ENCODE results near the gene MRPS22.
A peak's percentile ranks its signal among the peaks of the same experiment; 100 is the strongest.
"Not testable (repeated sequence)": the region's sequence is repeated elsewhere in the genome, so short reads cannot be mapped to it uniquely, and the experiment has no call there.

MRPS22 gene

GRCh38 chr3:139312959-139313358, 30.9 kb upstream of the MRPS22 start:
- DNase-seq = no peak

- DNase-seq = no peak
Measured at GRCh38 chr3:139313921-139314320, 29.9 kb upstream of the MRPS22 start.

GRCh38 chr3:139317215-139317614, 26.6 kb upstream of the MRPS22 start:
- DNase-seq = no peak

GRCh38 chr3:139317660-139318430, 26.0 kb upstream of the MRPS22 start:
- DNase-seq = no peak

GRCh38 chr3:139318431-139318816, 25.4 kb upstream of the MRPS22 start:
- no peak for DNase-seq

GRCh38 chr3:139318826-139319225, 25.0 kb upstream of the MRPS22 start:
- DNase-seq = no peak

GRCh38 chr3:139319428-139320402, 24.1 kb upstream of the MRPS22 start:
- DNase-seq = no peak

- DNase-seq = no peak
Measured at GRCh38 chr3:139320551-139321309, 23.1 kb upstream of the MRPS22 start.

- DNase-seq = no peak
Measured at GRCh38 chr3:139322346-139322745, 21.5 kb upstream of the MRPS22 start.

GRCh38 chr3:139323146-139323545, 20.7 kb upstream of the MRPS22 start:
- DNase-seq = no peak

- no peak for DNase-seq
Measured at GRCh38 chr3:139324456-139324855, 19.4 kb upstream of the MRPS22 start.

- no peak for DNase-seq
Measured at GRCh38 chr3:139325551-139325950, 18.3 kb upstream of the MRPS22 start.

GRCh38 chr3:139326131-139326530, 17.7 kb upstream of the MRPS22 start:
- no peak for DNase-seq

- DNase-seq = no peak
Measured at GRCh38 chr3:139326707-139327106, 17.1 kb upstream of the MRPS22 start.

- no peak for DNase-seq
Measured at GRCh38 chr3:139327231-139327630, 16.6 kb upstream of the MRPS22 start.

- DNase-seq = no peak
Measured at GRCh38 chr3:139327861-139328260, 16.0 kb upstream of the MRPS22 start.

- no peak for DNase-seq
Measured at GRCh38 chr3:139328356-139328755, 15.5 kb upstream of the MRPS22 start.

- peak; percentile 69 for DNase-seq
Measured at GRCh38 chr3:139329364-139329850, 14.4 kb upstream of the MRPS22 start.

GRCh38 chr3:139332092-139332491, 11.7 kb upstream of the MRPS22 start:
- DNase-seq = no peak

GRCh38 chr3:139334675-139335074, 9.1 kb upstream of the MRPS22 start:
- not testable (repeated sequence) for DNase-seq

GRCh38 chr3:139338405-139338804, 5.4 kb upstream of the MRPS22 start:
- DNase-seq = no peak

- no peak for DNase-seq
Measured at GRCh38 chr3:139339219-139339906, 4.5 kb upstream of the MRPS22 start.
